ENCODE measurements around the gene PSMF1. TPM values are rescaled to one million over a fixed set of nuclear protein-coding genes. Genes with fewer than 3 reads are reported as not detected.

PSMF1 gene
- polyA plus RNA-seq, 1 experiment = 154 TPM

DNA sequence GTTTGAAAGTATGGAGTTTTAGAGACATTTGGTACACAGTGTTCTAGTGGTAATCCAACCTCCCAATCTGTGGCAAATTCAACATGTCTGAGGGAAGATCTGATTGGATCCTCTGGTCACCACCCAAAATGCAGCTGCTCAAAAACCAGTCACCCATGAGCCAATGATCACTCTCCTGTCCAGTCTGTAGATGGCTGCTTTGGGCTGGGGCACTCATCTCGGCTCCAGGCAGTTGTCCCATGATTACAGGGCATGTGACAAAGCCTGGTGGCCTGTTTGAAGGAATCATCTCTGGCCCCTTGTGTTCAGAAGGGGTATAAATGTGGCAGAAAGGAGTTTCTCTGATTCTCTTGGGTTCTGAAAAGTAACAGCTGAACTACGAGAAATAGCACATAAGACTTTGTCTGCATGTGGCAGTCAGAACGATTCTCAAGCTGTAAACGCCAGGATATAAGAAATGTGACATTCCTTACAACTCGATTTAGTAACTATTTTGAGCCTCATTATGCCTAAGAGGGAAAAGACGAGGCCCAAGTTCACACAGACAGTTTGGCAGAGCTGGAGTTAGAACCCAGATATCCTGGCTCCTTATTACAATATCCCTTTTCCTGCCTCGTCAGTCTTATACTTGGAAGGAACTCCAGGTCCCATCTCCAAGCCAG is 80.9 kb downstream of the PSMF1 start:
- TF ChIP-seq, protein P1, sequence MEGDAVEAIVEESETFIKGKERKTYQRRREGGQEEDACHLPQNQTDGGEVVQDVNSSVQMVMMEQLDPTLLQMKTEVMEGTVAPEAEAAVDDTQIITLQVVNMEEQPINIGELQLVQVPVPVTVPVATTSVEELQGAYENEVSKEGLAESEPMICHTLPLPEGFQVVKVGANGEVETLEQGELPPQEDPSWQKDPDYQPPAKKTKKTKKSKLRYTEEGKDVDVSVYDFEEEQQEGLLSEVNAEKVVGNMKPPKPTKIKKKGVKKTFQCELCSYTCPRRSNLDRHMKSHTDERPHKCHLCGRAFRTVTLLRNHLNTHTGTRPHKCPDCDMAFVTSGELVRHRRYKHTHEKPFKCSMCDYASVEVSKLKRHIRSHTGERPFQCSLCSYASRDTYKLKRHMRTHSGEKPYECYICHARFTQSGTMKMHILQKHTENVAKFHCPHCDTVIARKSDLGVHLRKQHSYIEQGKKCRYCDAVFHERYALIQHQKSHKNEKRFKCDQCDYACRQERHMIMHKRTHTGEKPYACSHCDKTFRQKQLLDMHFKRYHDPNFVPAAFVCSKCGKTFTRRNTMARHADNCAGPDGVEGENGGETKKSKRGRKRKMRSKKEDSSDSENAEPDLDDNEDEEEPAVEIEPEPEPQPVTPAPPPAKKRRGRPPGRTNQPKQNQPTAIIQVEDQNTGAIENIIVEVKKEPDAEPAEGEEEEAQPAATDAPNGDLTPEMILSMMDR (IDR thresholded peaks at IDR 0.05; ENCODE audit: insufficient read depth, low read depth, low read length) = no peak
- ChIA-PET CTCF (interaction anchor here (1.0 to 1.9 kb wide), 3 partner anchors 10 to 91 kb away, joined by 3 to 7 read pairs (median 4); no protein-coding TSS in a partner anchor), POLR2A (no interaction called here)

DNA sequence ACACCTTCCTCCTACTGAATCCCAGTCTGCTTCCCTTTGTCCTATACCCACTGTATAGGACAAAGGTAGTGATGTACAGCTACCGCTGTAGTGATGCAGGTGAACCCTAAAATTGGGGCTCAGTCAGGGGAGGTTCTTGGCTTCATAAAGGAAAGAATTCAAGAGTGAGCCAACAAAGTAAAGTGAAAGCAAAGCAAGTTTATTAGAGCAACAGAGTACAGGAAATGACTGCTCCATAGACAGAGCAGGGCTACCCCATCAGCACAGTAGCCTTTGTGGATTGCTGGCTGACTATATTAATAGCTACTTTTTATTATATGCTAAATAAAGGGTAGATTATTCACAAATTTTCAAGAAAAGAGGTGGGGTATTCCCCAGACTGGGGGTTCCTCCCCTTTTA is 81.6 kb downstream of the PSMF1 start:
- POLR2A ChIA-PET = no interaction called here
- no peak for DNase-seq (ENCODE audit: low read depth)
- H3K27me3 ChIP-seq (ENCODE audit: control insufficient read depth, insufficient read depth, low read length) = peaks cover 21% of the 10 kb centered on the region
- H3K36me3 ChIP-seq (ENCODE audit: control insufficient read depth, insufficient read depth, low read length) = no peaks in the 10 kb centered on the region
- CTCF ChIA-PET = interaction anchor here (1.0 to 1.9 kb wide), 3 partner anchors 9 to 92 kb away, joined by 3 to 7 read pairs (median 4); no protein-coding TSS in a partner anchor
- TF ChIP-seq, protein P1 (IDR thresholded peaks at IDR 0.05; ENCODE audit: insufficient read depth, low read depth, low read length) = no peak
- no peak overlapping the region for H3K4me3 ChIP-seq (ENCODE audit: low read depth, low read length)

More for the DNA sequence above, 80.9 kb downstream of the PSMF1 start:
- peaks cover 22% of the 10 kb centered on the region for H3K27me3 ChIP-seq (ENCODE audit: control insufficient read depth, insufficient read depth, low read length)
- DNase-seq (ENCODE audit: low read depth) = no peak
- H3K4me3 ChIP-seq (ENCODE audit: low read depth, low read length) = no peak overlapping the region
- H3K36me3 ChIP-seq (ENCODE audit: control insufficient read depth, insufficient read depth, low read length) = no peaks in the 10 kb centered on the region

DNA sequence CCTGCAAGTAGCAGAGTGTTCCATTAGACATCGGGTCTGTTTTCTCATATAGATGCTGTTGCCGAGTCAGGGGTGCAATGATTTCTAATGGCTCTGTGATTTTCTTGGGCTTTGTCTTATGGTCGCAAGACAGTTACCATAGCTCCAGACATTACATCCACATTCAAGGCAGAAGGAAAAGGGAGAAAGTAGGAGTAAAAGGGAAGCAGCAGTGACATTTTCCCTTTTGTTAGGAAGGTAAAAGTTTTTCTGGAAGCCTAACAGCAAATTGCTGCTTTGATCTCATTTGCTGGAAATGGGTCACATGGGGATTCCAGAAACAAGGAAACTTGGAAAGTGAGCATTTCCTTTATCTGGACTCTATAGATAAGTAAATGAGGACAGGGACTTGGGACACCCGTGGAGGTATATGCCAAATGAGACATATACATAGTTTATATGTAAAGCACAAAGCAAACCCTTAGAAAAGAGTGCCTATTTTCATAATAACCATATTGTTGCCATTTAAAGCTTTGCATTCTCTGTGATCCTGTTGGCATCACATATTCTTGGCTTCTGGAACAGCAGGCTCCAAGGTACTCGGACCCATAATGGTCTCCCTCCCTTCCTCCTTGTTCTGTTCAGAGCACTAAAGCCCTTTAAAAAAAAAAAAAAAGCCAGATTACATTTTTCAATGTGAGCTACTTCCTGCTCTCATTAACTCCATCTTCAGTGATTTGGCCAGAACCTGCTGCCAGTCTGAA is 84.5 kb downstream of the PSMF1 start, which contains the start of gene C20orf202:
TSS of gene C20orf202 (plus strand) at position 693 of the 743 bp plus-strand sequence. CDS start 132 bp downstream, outside the sequence.
- CTCF ChIA-PET = interaction anchor here (0.7 to 1.2 kb wide), 3 partner anchors 8 to 21 kb away, joined by 3 read pairs; no protein-coding TSS in a partner anchor
- TF ChIP-seq, protein P1 (IDR thresholded peaks at IDR 0.05; ENCODE audit: insufficient read depth, low read depth, low read length) = no peak
- Histone ChIP-seq H3K27me3 (ENCODE audit: control insufficient read depth, insufficient read depth, low read length) (peaks cover 18% of the 10 kb centered on the region), H3K4me3 (ENCODE audit: low read depth, low read length) (no peak within 1 kb of the TSS), H3K36me3 (ENCODE audit: control insufficient read depth, insufficient read depth, low read length) (no peaks in the 10 kb centered on the region)
- DNase-seq (ENCODE audit: low read depth) = no peak
- POLR2A ChIA-PET = interaction anchor here (0.6 kb wide), 1 partner anchor 31 kb away, joined by 3 read pairs; no protein-coding TSS in a partner anchor

DNA sequence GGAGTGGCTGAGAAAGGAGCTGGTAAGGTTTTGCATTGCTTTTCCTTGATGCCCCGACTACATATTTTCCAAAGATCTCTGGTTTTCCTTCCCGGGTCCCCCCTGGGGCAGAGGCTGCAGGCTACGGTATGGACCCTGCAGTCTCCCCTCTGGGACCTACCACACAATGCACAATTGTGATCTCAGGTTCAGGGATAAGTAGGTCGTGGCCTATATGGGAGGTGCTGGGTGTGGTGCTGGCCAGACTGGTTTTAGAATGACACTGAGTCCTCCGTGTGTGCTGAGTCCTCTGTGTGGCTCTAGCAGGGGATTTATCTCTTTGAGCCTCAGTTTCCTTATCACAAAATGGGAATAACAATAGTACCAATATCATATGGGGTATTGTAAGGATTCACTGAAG is 85.2 kb downstream of the PSMF1 start:
- Histone ChIP-seq H3K4me3 (ENCODE audit: low read depth, low read length) (no peak overlapping the region), H3K27me3 (ENCODE audit: control insufficient read depth, insufficient read depth, low read length) (peaks cover 20% of the 10 kb centered on the region), H3K36me3 (ENCODE audit: control insufficient read depth, insufficient read depth, low read length) (no peaks in the 10 kb centered on the region)
- ChIA-PET CTCF (interaction anchor here (0.7 to 1.2 kb wide), 3 partner anchors 8 to 22 kb away, joined by 3 read pairs; no protein-coding TSS in a partner anchor), POLR2A (interaction anchor here (0.6 kb wide), 1 partner anchor 31 kb away, joined by 3 read pairs; no protein-coding TSS in a partner anchor)
- no peak for DNase-seq (ENCODE audit: low read depth)
- TF ChIP-seq, protein P1 (IDR thresholded peaks at IDR 0.05; ENCODE audit: insufficient read depth, low read depth, low read length) = no peak

DNA sequence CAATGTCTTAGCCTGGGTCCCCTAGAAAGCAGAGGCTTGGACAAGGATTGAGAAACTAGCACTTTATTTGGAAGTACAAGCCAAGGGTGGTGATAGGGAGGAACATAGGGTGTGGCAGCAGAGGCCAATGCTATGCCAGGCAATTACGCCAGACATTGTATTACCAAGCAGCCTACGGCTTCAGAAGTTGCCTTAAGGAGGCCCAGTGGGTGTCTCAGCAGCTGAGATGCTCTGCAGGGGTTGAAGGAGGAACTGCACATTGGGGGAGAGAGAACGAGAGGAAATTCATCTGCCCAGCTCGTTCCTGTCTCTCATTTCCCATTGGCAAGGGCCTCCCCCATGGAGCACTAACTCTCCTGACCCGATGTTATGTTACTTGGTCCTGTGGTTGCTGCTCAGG is 85.7 kb downstream of the PSMF1 start:
- Histone ChIP-seq H3K4me3 (ENCODE audit: low read depth, low read length) (no peak overlapping the region), H3K36me3 (ENCODE audit: control insufficient read depth, insufficient read depth, low read length) (no peaks in the 10 kb centered on the region), H3K27me3 (ENCODE audit: control insufficient read depth, insufficient read depth, low read length) (peaks cover 19% of the 10 kb centered on the region)
- POLR2A ChIA-PET = no interaction called here
- TF ChIP-seq, protein P1 (IDR thresholded peaks at IDR 0.05; ENCODE audit: insufficient read depth, low read depth, low read length) = no peak
- no peak for DNase-seq (ENCODE audit: low read depth)
- CTCF ChIA-PET = interaction anchor here (0.7 to 1.0 kb wide), 2 partner anchors 9 to 17 kb away, joined by 3 to 4 read pairs; no protein-coding TSS in a partner anchor
